ENCODE results near the gene GPX1.

- TF ChIP-seq, protein P1, sequence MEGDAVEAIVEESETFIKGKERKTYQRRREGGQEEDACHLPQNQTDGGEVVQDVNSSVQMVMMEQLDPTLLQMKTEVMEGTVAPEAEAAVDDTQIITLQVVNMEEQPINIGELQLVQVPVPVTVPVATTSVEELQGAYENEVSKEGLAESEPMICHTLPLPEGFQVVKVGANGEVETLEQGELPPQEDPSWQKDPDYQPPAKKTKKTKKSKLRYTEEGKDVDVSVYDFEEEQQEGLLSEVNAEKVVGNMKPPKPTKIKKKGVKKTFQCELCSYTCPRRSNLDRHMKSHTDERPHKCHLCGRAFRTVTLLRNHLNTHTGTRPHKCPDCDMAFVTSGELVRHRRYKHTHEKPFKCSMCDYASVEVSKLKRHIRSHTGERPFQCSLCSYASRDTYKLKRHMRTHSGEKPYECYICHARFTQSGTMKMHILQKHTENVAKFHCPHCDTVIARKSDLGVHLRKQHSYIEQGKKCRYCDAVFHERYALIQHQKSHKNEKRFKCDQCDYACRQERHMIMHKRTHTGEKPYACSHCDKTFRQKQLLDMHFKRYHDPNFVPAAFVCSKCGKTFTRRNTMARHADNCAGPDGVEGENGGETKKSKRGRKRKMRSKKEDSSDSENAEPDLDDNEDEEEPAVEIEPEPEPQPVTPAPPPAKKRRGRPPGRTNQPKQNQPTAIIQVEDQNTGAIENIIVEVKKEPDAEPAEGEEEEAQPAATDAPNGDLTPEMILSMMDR (IDR thresholded peaks at IDR 0.05; ENCODE audit: low read length): no peak
- no peak for TF ChIP-seq EZH2 (optimal IDR thresholded peaks at IDR 0.05; ENCODE audit: low read depth, low read length)
Measured at GRCh38 chr3:49349348-49350114, 8.6 kb downstream of the GPX1 start.

Measured in MM.1S (cell line).